Cerebellar cortex (tissue), 1 donor: ENCODE results near the gene ACAP1.

Source experiments
- DNase-seq: peaks from one replicate; pipeline ENCODE4 v3.0.0-alpha.2; 2015; ENCODE audit warnings: low spot score

The ACAP1 gene

GRCh38 chr17:7309628-7310027 lies 26.7 kb upstream of the ACAP1 start:
- no peak for DNase-seq

DNA sequence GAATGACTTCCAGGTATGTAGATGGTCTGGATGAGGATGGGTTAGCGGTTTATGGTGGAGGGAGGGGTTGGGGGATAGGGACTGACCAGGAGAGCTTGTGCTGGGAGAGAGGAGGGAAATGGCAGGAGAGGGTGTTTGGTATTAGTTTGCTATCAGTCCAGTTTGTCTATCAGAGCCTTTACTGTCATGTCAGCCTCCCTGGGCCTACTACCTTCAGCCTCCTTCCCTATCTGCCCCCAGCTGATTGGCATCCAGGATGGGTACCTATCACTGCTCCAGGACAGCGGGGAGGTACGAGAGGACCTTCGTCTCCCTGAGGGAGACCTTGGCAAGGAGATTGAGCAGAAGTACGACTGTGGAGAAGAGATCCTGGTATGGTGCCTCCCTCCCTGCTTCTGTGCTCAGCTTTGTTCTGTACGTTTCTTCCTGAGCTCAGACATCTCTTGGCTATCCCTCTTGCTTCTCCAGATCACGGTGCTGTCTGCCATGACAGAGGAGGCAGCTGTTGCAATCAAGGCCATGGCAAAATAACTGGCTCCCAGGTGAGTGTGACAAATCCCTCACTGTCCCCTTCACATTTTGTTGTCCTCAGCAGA lies 25.1 kb upstream of the ACAP1 start:
- no peak for DNase-seq

DNA sequence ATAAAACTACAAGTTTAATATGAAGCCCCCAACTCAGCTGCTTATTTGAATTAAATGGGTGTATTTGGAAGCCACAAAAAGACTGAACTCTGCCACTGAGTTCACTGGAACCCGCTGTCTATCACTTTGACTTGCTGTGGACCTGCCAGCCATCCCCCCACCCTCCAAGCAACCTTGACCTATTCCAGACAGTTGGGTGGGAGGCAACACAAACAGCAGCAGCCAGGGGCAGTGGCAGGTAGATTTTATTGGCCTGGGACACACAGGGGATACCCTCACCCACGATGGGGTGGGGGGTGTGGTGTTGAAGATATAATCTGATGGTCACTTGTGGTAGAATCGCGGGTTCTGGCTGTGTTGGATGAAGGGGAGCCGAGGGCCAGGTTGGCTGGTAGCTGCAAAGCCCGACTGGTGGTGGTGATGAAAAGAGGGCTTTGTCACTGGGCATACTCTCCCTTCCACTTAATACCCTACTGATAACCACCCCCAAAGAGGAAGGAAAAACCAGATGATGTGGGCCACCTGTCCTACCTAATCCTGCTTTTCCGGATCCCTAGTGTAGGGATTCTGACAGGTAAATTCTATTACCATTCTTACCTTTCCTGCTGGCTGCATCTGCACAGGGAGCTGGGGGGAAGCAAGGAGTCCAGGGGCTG lies 23.8 kb upstream of the ACAP1 start:
- no peak for DNase-seq

GRCh38 chr17:7313088-7313889 lies 23.0 kb upstream of the ACAP1 start:
- DNase-seq, result peak; percentile 44

- DNase-seq, result peak; percentile 34
Measured at GRCh38 chr17:7313890-7314718, 22.2 kb upstream of the ACAP1 start.

GRCh38 chr17:7314719-7315569 lies 21.4 kb upstream of the ACAP1 start, which contains the start of gene GPS2:
GPS2 (minus strand) TSS chr17:7315360; CDS start chr17:7315052, 308 bp downstream.
- peak; percentile 86 for DNase-seq

DNA sequence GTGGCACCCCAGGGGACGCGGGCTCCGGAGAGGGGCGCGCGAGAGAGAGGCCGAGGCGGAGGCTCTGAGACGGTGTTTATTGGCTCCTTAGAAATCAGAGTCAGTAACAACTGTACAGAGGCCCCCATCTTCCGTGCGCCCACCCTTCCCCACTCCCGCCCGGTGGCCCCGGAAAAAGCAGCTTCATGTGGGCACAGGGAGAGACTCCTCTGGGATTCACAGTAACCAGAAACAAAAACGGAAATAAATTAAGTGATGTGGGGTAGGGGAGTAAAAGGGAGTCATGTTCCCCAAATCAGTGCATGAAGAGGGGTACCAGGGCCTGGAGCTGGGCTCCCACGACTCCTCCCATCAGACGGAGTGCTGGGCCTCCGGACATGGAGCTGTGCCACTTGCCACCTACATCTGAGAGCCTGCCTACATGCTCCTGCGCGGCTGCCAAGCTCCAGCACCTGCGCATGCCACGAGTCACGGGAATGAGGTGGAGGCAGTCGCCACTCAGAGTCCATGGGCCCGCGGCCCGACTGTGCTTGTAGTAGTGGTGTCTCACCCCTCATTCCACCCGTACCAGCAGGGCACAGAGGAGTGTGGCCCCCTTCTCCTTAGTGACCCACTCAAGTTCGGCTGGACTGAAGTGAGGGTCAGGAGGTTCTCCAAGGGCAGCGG lies 20.6 kb upstream of the ACAP1 start:
- DNase-seq, result no peak

DNA sequence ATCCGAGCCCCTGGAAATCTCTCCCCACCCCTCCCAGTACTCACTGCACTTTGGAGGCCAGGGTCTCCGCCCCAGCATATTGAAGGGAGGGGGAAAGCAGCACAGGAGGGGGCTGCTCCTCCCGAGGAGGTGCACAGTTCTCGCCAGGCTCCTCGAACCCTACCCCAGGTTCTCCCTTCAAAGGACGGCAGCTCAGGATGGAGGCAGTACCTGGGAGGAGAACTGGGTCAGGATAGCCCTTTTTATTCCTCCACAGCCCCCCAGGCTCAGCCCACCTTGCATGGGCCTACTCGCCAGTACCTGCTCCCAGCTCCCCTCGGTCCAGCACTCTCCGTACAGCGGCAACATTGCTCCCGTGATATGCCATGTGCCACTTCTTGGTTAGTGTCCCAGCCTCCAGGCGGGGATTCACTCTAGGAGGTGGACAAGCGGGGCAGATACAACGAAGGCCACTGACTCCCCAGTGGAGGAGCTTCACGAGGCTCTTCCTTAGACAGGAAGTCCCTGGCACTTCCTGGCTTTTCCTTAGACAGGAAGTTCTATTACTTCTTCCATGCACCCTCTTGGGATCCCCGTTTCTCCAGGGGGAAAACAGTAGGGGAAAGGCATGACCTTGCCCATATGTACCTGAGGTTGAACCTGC lies 19.0 kb upstream of the ACAP1 start:
- DNase-seq, result no peak

GRCh38 chr17:7318121-7318860 lies 18.0 kb upstream of the ACAP1 start:
- DNase-seq, result no peak

DNA sequence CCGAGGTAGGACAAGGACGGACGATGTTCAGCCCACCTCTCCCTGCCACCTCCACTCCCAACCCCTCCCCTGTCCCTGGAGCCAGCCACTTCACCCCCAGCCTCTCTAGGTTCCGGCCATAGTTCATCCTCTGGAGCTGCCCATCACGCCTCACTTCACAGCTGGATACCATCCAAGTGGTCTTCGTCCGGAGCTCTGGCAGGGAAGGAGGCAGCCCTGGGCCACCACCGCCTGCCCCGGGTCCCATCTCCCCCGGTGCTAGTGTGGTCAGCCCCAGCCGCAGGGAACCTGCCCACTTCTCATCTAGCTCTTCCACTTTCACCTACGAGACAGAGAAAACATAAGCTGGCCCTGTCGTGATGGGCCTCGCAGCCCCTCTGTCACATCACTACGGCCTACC lies 14.9 kb upstream of the ACAP1 start:
- DNase-seq, result no peak

- no peak for DNase-seq
Measured at GRCh38 chr17:7322520-7323194, 13.7 kb upstream of the ACAP1 start.

GRCh38 chr17:7323731-7324437 lies 12.4 kb upstream of the ACAP1 start:
- DNase-seq, result no peak

- DNase-seq, result no peak
Measured at GRCh38 chr17:7324438-7324779, 11.9 kb upstream of the ACAP1 start.

- DNase-seq, result no peak
Measured at GRCh38 chr17:7325031-7325528, 11.2 kb upstream of the ACAP1 start.

- DNase-seq, result no peak
Measured at GRCh38 chr17:7326186-7326585, 10.1 kb upstream of the ACAP1 start.

- no peak for DNase-seq
Measured at GRCh38 chr17:7327056-7327455, 9.3 kb upstream of the ACAP1 start.

GRCh38 chr17:7327501-7327900 lies 8.8 kb upstream of the ACAP1 start:
- DNase-seq, result no peak

- no peak for DNase-seq
Measured at GRCh38 chr17:7328009-7328408, 8.3 kb upstream of the ACAP1 start.
